SK-N-SH treated with all-trans-retinoic acid at 6 μM for 48 hours (cell line): Measurements from ENCODE around the gene FANCM.

Experiments used
- ATAC-seq: fragments of 200-7000 bp; cut with Tn5 transposase; 3 replicates; pipeline ENCODE4 v1.9.1; 2020; ENCODE audit warnings: mild to moderate bottlenecking, moderate library complexity
- ARNTL ChIP-seq: fragments of 450-650 bp; formaldehyde crosslinking; IDR thresholded peaks from 2 replicates; pipeline ENCODE4 v1.5.0; 2020; ENCODE audit warnings: low read depth, mild to moderate bottlenecking, moderate library complexity, borderline replicate concordance
- BACH2 ChIP-seq: fragments of 250-450 bp; sonication (Bioruptor Pico); IDR thresholded peaks from 2 replicates; pipeline ENCODE4 v1.9.0; 2021; ENCODE audit warnings: mild to moderate bottlenecking, borderline replicate concordance
- CSDC2 ChIP-seq: fragments of 250-450 bp; sonication (Bioruptor Pico); IDR thresholded peaks from 2 replicates; pipeline ENCODE4 v1.5.0; 2020; ENCODE audit warnings: mild to moderate bottlenecking, moderate library complexity
- CSRNP3 ChIP-seq: fragments of 250-450 bp; sonication (Bioruptor Pico); IDR thresholded peaks from 2 replicates; pipeline ENCODE4 v1.5.1; 2021; ENCODE audit warnings: mild to moderate bottlenecking, moderate library complexity
- GLIS3 ChIP-seq: fragments of 250-450 bp; sonication (Bioruptor Pico); IDR thresholded peaks from 2 replicates; pipeline ENCODE4 v1.5.0; 2020; ENCODE audit warnings: mild to moderate bottlenecking, moderate library complexity
- ISL1 ChIP-seq: fragments of 250-450 bp; sonication (Bioruptor Pico); IDR thresholded peaks from 2 replicates; pipeline ENCODE4 v2.1.2; 2022; ENCODE audit warnings: mild to moderate bottlenecking, moderate library complexity
- OSR1 ChIP-seq: fragments of 250-450 bp; sonication (Bioruptor Pico); IDR thresholded peaks from 2 replicates; pipeline ENCODE4 v1.8.0; 2022; ENCODE audit warnings: moderate library complexity, mild to moderate bottlenecking, inconsistent platforms
- PATZ1 ChIP-seq: fragments of 250-450 bp; sonication (Bioruptor Pico); IDR thresholded peaks from 2 replicates; pipeline ENCODE4 v1.8.0; 2020; ENCODE audit warnings: mild to moderate bottlenecking, moderate library complexity, borderline replicate concordance
- POU6F1 ChIP-seq: fragments of 250-450 bp; sonication (Bioruptor Pico); IDR thresholded peaks from 2 replicates; pipeline ENCODE4 v1.8.0; 2021; ENCODE audit warnings: low read depth, mild to moderate bottlenecking, moderate library complexity, borderline replicate concordance
- PPARA ChIP-seq: fragments of 250-450 bp; sonication (Bioruptor Pico); IDR thresholded peaks from 2 replicates; pipeline ENCODE4 v1.5.0; 2020; ENCODE audit warnings: mild to moderate bottlenecking, borderline replicate concordance
- RARB ChIP-seq: fragments of 250-450 bp; sonication (Bioruptor Pico); IDR thresholded peaks from 2 replicates; pipeline ENCODE4 v1.8.0; 2021; ENCODE audit warnings: mild to moderate bottlenecking, moderate library complexity
- SNAI2 ChIP-seq: fragments of 250-450 bp; sonication (Bioruptor Pico); IDR thresholded peaks from 2 replicates; pipeline ENCODE4 v1.5.0; 2020; ENCODE audit warnings: mild to moderate bottlenecking, moderate library complexity
- TCF4 ChIP-seq: fragments of 250-450 bp; sonication (Bioruptor Pico); IDR thresholded peaks from 2 replicates; pipeline ENCODE4 v1.8.0; 2021; ENCODE audit warnings: mild to moderate bottlenecking, moderate library complexity, borderline replicate concordance
- TSHZ2 ChIP-seq: fragments of 250-450 bp; sonication (Bioruptor Pico); IDR thresholded peaks from 2 replicates; pipeline ENCODE4 v1.5.0; 2020; ENCODE audit warnings: mild to moderate bottlenecking, moderate library complexity
- ZC3H10 ChIP-seq: fragments of 250-450 bp; sonication (Bioruptor Pico); IDR thresholded peaks from 2 replicates; pipeline ENCODE4 v1.5.1; 2021; ENCODE audit warnings: mild to moderate bottlenecking, moderate library complexity
- ZFP3 ChIP-seq: fragments of 250-450 bp; sonication (Bioruptor Pico); IDR thresholded peaks from 2 replicates; pipeline ENCODE4 v1.5.0; 2020; ENCODE audit warnings: mild to moderate bottlenecking, moderate library complexity
- ZFP30 ChIP-seq: fragments of 450-650 bp; formaldehyde crosslinking; IDR thresholded peaks from 2 replicates; pipeline ENCODE4 v1.5.0; 2022; ENCODE audit warnings: mild to moderate bottlenecking, moderate library complexity
- ZNF565 ChIP-seq: fragments of 450-650 bp; formaldehyde crosslinking; conservative IDR thresholded peaks from 2 replicates; pipeline ENCODE4 v1.5.0; 2020; ENCODE audit warnings: low read depth, mild to moderate bottlenecking, moderate library complexity
- ZNF8 ChIP-seq: fragments of 450-650 bp; formaldehyde crosslinking; IDR thresholded peaks from 2 replicates; pipeline ENCODE4 v1.5.0; 2020; ENCODE audit warnings: mild to moderate bottlenecking, moderate library complexity

Gene FANCM

GRCh38 chr14:45169906-45170305 lies 34.2 kb downstream of the FANCM start:
- no peak for TF ChIP-seq ISL1 (CRISPR knock-in tag)
- ATAC-seq, result no peak

- TF ChIP-seq GLIS3 (CRISPR knock-in tag) (no peak), ZFP30 (no peak), ISL1 (CRISPR knock-in tag) (0 out of 2 replicates have a peak, but pooled peaks have one; percentile 22), CSRNP3 (CRISPR knock-in tag) (no peak), ARNTL (CRISPR knock-in tag) (no peak), TSHZ2 (CRISPR knock-in tag) (no peak), ZNF8 (CRISPR knock-in tag) (no peak), OSR1 (CRISPR knock-in tag) (no peak), TCF4 (no peak)
- ATAC-seq, result peak; percentile 63
Measured at GRCh38 chr14:45177076-45177475, 41.3 kb downstream of the FANCM start.

- no peak for ATAC-seq
- no peak for TF ChIP-seq ZNF565 (CRISPR knock-in tag)
- TF ChIP-seq OSR1 (CRISPR knock-in tag), result no peak
- no peak for TF ChIP-seq CSDC2
- no peak for TF ChIP-seq CSRNP3 (CRISPR knock-in tag)
- no peak for TF ChIP-seq ARNTL (CRISPR knock-in tag)
- no peak for TF ChIP-seq ISL1 (CRISPR knock-in tag)
- no peak for TF ChIP-seq POU6F1
- TF ChIP-seq SNAI2, result no peak
- TF ChIP-seq ZFP3, result no peak
- TF ChIP-seq ZC3H10 (CRISPR knock-in tag), result no peak
- no peak for TF ChIP-seq PATZ1 (CRISPR knock-in tag)
- TF ChIP-seq BACH2, result no peak
- TF ChIP-seq TSHZ2 (CRISPR knock-in tag), result no peak
- no peak for TF ChIP-seq PPARA (CRISPR knock-in tag)
- no peak for TF ChIP-seq RARB (CRISPR knock-in tag)
- no peak for TF ChIP-seq TCF4
Measured at GRCh38 chr14:45181329-45181728, 45.6 kb downstream of the FANCM start.
